K562 (cell line): ENCODE data around the gene CCDC106. TPM values are rescaled to one million over a fixed set of nuclear protein-coding genes. Genes with fewer than 3 reads are reported as not detected.

Experiments used
- CREBBP ChIP-seq: IDR thresholded peaks from one replicate; pipeline ENCODE4 v1.6.1; 2012; ENCODE audit warnings: low read depth, mild to moderate bottlenecking, control low read depth, inconsistent platforms, low read length
- MLX ChIP-seq, 2 experiments: fragments of 450-650 bp in 1 of 2; sonication (generic) in 1 of 2; formaldehyde crosslinking; conservative IDR thresholded peaks; 2 replicates each; pipeline versions ENCODE4 v1.4.0 to v1.8.1; 2020 to 2022; ENCODE audit warnings: mild to moderate bottlenecking in 1 of 2, missing genetic modification reagents in 1 of 2
- MXD1 ChIP-seq: fragments of 250-450 bp; sonication (Bioruptor Pico); IDR thresholded peaks from 2 replicates; pipeline ENCODE4 v1.8.0; 2021; ENCODE audit warnings: borderline replicate concordance, mild to moderate bottlenecking, moderate library complexity; ENCODE audit not compliant: poor library complexity, severe bottlenecking
- SAFB2 ChIP-seq: fragments of 200-400 bp; formaldehyde crosslinking; IDR thresholded peaks from 2 replicates; pipeline ENCODE4 v1.6.1; 2018; ENCODE audit warnings: borderline replicate concordance, low read length, low read depth, moderate library complexity; ENCODE audit not compliant: severe bottlenecking
- ZC3H11A ChIP-seq: IDR thresholded peaks from 2 replicates; pipeline ENCODE4 v1.6.1; 2012; ENCODE audit warnings: low read depth, low read length, improper control_type of control experiment
- ZFP30 ChIP-seq: fragments of 250-450 bp; sonication (Bioruptor Pico); IDR thresholded peaks from 2 replicates; pipeline ENCODE4 v1.8.0; 2022; ENCODE audit warnings: moderate library complexity, mild to moderate bottlenecking, inconsistent platforms, borderline replicate concordance
- ZNF239 ChIP-seq: fragments of 250-450 bp; sonication (Bioruptor Pico); IDR thresholded peaks from 2 replicates; pipeline ENCODE4 v1.4.0; 2020; ENCODE audit warnings: mild to moderate bottlenecking
- polyA plus RNA-seq, 8 experiments: library from polyadenylated mRNA; depleted of rRNA in 4 of 8; stranded (reverse) in 5 of 8; unstranded in 3 of 8; fragments of >200 nt; fragmentation: Nextera tagmentation in 2 of 8; fragmentation: Illumina TruSeq in 1 of 8; extraction: Ambion mirVana in 2 of 8; extraction: Trizol in 1 of 8; gene quantifications; 2 replicates each; pipeline versions ENCODE4 v1.2.1 to v1.2.3, GENCODE V29; 2011 to 2014; ENCODE audit warnings: inconsistent platforms in 1 of 8, missing spikeins in 1 of 8
- total RNA-seq, 7 experiments: library from RNA; depleted of rRNA in 6 of 7; stranded (reverse); fragments of >200 nt in 6 of 7; fragmentation: Illumina TruSeq in 2 of 7; extraction: Trizol in 2 of 7; gene quantifications; 2 replicates each; pipeline versions ENCODE4 v1.2.1 to v1.2.3, GENCODE V29; 2011 to 2021; ENCODE audit warnings: low replicate concordance in 1 of 7
- TF ChIP-seq, protein P1 (sequence below): sonication (generic); formaldehyde crosslinking; IDR thresholded peaks from 2 replicates; pipeline ENCODE4 v1.8.1; 2023; ENCODE audit warnings: mild to moderate bottlenecking, missing genetic modification reagents, moderate library complexity
- TF ChIP-seq, protein P2 (sequence below): fragments of 450-650 bp; IDR thresholded peaks from 2 replicates; pipeline ENCODE4 v1.6.1; 2016; ENCODE audit warnings: mild to moderate bottlenecking
- TF ChIP-seq, protein P3 (sequence below), 2 experiments: fragments of 450-650 bp; formaldehyde crosslinking in 1 of 2; IDR thresholded peaks; 2 replicates each; pipeline versions ENCODE4 v1.4.0 to v1.6.1; 2014 to 2020; ENCODE audit warnings: mild to moderate bottlenecking in 2 of 2, borderline replicate concordance in 1 of 2, low read depth in 1 of 2

CCDC106 gene
- total and polyA plus RNA-seq, 9 of the 15 experiments (the other 6 are each of a cell fraction or from before 2014, with no cell fraction given) = 0.10 to 27.5 (median 15.0) TPM; not detected in 1

DNA sequence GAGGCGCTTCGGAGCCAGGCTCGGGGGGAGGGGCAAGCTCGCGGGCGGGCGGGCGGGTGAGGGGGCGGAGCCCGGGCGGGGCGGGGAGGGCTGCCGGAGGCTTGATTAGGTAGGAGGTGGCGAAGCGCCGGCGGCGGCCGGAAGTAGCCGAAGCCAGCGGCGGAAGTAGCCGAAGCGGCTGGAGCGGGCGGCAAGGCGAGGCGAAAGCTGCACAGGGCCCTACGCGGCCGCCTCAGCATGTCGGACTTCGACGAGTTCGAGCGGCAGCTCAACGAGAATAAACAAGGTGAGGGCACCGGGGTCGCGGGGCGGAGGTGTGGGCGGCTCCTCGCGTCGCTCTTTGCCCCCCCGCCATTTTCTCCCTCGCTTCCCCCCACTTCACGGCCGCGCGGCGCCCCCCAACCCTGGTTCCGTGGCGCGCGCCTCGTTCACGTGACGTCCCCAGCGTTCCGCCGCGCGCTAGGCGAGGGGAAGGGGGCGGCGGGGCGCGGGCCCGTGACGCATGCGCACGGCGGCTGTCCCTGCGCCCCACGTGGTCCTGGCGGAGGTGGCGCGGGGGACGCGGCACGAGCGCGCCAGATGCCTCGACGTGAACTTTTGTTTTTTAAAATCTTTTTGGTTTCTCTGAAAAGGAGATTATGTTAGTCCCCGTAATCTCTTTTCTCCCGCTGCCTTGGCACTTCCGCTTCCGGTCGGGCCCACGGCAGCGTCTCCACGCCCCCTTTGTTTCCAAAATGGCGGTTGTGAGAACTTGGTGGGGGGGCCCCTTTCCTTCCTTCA, 7.0 kb downstream of the CCDC106 start, which contains the start of gene U2AF2 (continued):
- TF ChIP-seq, protein P1, sequence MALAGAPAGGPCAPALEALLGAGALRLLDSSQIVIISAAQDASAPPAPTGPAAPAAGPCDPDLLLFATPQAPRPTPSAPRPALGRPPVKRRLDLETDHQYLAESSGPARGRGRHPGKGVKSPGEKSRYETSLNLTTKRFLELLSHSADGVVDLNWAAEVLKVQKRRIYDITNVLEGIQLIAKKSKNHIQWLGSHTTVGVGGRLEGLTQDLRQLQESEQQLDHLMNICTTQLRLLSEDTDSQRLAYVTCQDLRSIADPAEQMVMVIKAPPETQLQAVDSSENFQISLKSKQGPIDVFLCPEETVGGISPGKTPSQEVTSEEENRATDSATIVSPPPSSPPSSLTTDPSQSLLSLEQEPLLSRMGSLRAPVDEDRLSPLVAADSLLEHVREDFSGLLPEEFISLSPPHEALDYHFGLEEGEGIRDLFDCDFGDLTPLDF (CRISPR knock-in tag) = no peak
- TF ChIP-seq, protein P2, sequence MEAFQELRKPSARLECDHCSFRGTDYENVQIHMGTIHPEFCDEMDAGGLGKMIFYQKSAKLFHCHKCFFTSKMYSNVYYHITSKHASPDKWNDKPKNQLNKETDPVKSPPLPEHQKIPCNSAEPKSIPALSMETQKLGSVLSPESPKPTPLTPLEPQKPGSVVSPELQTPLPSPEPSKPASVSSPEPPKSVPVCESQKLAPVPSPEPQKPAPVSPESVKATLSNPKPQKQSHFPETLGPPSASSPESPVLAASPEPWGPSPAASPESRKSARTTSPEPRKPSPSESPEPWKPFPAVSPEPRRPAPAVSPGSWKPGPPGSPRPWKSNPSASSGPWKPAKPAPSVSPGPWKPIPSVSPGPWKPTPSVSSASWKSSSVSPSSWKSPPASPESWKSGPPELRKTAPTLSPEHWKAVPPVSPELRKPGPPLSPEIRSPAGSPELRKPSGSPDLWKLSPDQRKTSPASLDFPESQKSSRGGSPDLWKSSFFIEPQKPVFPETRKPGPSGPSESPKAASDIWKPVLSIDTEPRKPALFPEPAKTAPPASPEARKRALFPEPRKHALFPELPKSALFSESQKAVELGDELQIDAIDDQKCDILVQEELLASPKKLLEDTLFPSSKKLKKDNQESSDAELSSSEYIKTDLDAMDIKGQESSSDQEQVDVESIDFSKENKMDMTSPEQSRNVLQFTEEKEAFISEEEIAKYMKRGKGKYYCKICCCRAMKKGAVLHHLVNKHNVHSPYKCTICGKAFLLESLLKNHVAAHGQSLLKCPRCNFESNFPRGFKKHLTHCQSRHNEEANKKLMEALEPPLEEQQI = no peak
- TF ChIP-seq CREBBP (no peak), SAFB2 (no peak), ZFP30 (CRISPR knock-in tag) (no peak), MXD1 (CRISPR knock-in tag) (peak; percentile 90), ZC3H11A (no peak), ZNF239 (no peak), MLX (CRISPR knock-in tag; conservative IDR thresholded peaks at IDR 0.05) (no peak)
- TF ChIP-seq, protein P3, sequence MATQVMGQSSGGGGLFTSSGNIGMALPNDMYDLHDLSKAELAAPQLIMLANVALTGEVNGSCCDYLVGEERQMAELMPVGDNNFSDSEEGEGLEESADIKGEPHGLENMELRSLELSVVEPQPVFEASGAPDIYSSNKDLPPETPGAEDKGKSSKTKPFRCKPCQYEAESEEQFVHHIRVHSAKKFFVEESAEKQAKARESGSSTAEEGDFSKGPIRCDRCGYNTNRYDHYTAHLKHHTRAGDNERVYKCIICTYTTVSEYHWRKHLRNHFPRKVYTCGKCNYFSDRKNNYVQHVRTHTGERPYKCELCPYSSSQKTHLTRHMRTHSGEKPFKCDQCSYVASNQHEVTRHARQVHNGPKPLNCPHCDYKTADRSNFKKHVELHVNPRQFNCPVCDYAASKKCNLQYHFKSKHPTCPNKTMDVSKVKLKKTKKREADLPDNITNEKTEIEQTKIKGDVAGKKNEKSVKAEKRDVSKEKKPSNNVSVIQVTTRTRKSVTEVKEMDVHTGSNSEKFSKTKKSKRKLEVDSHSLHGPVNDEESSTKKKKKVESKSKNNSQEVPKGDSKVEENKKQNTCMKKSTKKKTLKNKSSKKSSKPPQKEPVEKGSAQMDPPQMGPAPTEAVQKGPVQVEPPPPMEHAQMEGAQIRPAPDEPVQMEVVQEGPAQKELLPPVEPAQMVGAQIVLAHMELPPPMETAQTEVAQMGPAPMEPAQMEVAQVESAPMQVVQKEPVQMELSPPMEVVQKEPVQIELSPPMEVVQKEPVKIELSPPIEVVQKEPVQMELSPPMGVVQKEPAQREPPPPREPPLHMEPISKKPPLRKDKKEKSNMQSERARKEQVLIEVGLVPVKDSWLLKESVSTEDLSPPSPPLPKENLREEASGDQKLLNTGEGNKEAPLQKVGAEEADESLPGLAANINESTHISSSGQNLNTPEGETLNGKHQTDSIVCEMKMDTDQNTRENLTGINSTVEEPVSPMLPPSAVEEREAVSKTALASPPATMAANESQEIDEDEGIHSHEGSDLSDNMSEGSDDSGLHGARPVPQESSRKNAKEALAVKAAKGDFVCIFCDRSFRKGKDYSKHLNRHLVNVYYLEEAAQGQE (IDR thresholded peaks at IDR 0.05; ENCODE audit: borderline replicate concordance) = peak; percentile 44; the same call in 1 of the 2 replicates
- TF ChIP-seq, protein P3 (CRISPR knock-in tag; IDR thresholded peaks at IDR 0.05; ENCODE audit: low read depth) = peak; percentile 84
